Panc1 (cell line): ENCODE data around the gene UTF1.

Experiments used
- CTCF ChIP-seq: fragments of 450-650 bp; IDR thresholded peaks from 2 replicates; pipeline ENCODE4 v1.5.1; 2017; ENCODE audit warnings: mild to moderate bottlenecking
- POLR2AphosphoS5 ChIP-seq: IDR thresholded peaks from 2 replicates; pipeline ENCODE4 v1.6.1; 2012; ENCODE audit warnings: mild to moderate bottlenecking, low read depth, low read length, moderate library complexity

GRCh38 chr10:133221331-133221730, 8.7 kb upstream of the UTF1 start:
- TF ChIP-seq CTCF (no peak), POLR2AphosphoS5 (no peak)
